Stimulated activated CD4-positive, alpha-beta T cell treated with anti-CD3 and anti-CD28 coated beads, TNF-alpha, amount 100 ng/mL, for 24 hours (primary cell): ENCODE measurements around the gene MCF2L.

ENCODE experiments used
- DNase-seq, 3 experiments: peaks; one replicate each; pipeline ENCODE4 v3.0.0-alpha.2; 2020; ENCODE audit warnings: low read depth in 3 of 3

Gene MCF2L

DNA sequence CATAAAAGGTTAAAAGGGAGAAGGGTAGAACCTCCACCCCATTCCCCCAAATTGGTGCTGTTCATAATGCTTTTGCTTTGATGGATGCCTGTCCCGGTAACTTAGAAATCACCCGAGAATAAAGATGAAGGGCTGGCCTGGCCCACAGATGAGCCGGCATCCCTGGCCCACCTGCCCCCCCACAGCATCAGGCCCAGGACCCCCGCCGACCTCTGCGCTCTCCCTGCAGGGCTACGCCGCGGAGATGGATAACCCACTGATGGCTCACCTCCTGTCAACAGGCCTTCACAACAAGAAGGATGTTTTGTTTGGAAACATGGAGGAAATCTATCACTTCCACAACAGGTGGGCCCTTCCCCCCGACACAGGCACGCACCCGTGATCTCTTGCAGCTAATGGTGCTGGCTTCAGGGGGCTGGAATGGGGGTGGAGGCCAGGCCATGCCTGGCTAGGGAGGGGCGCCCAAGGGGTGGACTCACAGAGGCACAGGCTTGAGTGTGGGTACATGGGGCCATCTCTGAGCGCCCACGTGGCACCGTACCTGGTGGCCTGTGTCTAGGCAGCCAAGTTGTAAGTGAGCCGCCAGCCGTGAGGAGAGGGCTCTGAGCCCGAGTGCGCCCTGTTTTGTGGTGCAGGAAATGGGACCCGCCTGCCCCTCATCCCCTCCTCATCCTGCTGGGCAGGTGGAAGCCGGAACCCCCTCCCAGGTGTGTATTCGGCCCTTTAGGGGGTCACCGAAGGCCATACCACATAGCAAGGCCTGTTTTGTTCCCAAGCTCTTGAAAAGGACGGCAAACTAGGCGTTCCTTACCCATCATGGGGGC is 113.4 kb downstream of the MCF2L start:
- DNase-seq: no peak

DNA sequence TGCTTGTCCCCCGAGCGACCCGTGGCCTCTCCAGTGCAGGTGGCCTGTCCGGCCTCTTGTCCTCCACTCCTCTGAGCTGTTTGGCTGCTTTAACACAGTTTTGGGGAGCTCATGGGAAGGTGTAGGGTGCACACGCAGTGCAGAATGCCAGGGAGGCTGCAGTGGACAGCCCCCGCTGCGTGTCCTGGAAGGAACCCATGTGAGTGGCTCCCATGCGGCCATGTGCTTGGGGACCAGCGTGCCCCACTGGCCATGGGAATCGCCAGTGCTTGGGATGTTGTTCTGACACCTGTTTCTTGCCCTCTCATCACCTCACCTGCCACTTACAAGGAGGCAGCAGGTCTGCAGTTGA is 114.0 kb downstream of the MCF2L start:
- no peak for DNase-seq

GRCh38 chr13:113083402-113084061 is 114.5 kb downstream of the MCF2L start:
- DNase-seq: no peak

- DNase-seq: no peak
Measured at GRCh38 chr13:113084094-113084942, 115.3 kb downstream of the MCF2L start.

DNA sequence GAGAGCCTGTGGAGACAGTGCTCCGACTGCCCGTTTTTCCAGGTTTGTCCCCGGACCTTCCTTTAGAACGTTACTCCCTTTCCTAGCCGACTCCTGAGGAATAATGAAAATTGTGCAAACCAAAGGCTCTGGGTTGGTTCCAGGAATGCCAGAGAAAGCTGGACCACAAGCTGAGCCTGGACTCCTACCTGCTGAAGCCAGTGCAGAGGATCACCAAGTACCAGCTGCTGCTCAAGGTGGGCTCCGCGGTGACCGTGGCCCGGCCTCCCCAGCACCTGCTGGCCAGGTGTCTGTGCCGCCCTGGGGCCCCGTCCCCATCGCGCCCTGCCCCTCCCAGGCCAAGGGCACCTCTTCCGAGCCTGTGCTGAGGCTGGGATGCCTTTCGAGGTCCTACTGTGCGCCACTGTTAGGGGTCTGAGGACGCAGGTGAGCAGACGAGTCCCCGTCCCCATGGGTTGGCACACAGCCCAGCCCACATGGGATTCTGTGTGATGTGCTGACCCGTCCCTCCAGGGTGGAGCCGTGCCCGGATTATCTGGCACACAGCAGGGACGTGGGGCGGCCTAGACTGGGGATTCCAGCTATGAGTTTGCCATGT is 116.0 kb downstream of the MCF2L start:
- DNase-seq: no peak

DNA sequence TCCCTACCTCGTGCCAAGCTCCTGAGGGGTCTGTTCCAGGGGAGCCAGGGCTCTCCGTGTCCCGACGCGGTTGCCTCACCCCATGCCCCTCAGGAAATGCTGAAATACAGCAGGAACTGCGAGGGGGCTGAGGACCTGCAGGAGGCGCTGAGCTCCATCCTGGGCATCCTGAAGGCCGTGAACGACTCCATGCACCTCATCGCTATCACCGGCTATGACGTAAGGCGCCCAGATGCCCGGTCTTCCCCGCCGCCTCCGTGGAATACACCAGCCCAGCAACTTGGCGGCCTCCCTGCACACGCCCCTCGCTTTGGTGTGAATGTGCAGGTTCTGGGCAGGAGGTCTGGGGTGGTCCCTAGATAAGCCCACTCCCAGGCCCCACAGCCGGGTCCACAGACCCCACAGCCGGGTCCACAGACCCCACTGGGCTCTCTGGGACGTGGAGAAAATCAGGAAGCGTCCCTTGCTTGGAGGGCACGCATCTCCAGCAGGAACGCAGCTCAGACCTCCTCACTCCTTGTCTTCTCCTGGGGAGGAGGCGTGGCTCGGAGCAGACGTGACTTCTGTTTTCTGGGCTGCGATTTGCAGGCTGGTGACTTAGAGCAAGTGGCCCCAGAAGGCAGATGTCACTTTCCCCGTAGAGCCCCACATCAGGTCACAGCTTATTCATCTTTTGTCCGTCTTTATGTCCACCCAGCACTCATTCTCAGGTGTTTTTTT is 117.2 kb downstream of the MCF2L start:
- no peak for DNase-seq

- DNase-seq: no peak
Measured at GRCh38 chr13:113086991-113087922, 118.2 kb downstream of the MCF2L start.

GRCh38 chr13:113087923-113088690 is 119.1 kb downstream of the MCF2L start:
- no peak for DNase-seq

- no peak for DNase-seq
Measured at GRCh38 chr13:113088691-113089020, 119.6 kb downstream of the MCF2L start.

DNA sequence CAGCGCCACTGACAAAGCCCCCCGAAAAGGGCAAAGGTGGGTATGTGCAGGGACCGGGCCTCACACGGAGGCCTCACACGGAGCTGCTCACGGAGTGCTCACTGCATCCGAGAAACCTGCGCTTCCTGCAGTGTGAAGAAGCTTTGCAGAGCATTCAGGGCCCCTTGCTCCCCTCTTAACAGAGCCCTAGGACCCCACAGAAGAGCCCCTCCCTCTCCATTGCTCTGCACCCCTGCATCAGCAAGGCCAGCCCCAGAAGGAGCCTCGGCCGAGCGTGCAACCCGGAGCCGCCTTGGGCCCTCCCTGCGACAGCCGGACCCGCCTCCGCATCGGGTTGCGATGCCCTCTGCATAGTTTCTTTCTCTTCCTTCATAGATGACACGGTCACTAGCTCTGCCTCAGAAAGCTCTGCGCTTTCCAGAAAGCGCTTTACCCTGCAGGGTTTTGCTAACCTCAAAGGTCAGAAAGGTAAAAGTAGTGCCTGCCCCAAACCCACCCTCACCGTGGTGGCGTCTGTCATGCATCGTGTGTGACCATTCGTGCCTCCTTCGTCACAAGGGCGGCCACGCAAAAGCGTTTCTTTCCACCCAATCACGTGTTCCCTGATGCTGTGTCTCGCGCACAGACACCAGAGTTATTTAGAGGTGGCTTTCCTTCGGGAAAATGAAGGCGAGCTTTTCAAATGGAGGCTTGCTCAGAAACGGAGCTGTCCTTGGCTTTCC is 120.8 kb downstream of the MCF2L start:
- no peak for DNase-seq

- DNase-seq: no peak
Measured at GRCh38 chr13:113090415-113090770, 121.4 kb downstream of the MCF2L start.

- no peak for DNase-seq
Measured at GRCh38 chr13:113090806-113091205, 121.8 kb downstream of the MCF2L start.

DNA sequence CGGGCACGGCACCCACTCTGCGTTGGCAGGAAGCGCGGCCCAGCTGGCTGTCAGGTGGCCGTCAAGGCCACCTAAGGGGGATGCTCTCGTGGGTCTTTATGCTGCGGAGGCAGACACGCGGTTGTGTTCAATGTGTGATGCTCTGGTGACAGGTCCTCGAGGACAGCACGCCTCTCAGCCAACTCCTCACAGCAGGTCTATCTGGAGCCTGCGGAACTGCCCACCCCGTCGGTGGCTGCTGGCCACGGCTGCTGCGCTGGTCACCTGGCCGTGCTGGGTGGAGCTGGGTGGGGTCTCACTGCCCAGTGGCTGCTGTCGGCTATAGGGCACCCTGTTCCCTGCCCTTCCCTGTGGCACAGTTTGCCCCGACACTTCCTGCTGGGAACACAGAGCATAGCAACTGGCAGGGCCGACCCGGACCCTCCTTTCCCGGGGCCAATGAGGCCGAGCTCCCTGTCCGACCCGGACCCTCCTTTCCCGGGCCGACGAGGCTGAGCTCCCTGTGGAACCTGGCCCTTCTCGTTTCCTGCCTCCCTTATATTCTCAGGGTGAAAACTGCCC is 122.3 kb downstream of the MCF2L start:
- no peak for DNase-seq

DNA sequence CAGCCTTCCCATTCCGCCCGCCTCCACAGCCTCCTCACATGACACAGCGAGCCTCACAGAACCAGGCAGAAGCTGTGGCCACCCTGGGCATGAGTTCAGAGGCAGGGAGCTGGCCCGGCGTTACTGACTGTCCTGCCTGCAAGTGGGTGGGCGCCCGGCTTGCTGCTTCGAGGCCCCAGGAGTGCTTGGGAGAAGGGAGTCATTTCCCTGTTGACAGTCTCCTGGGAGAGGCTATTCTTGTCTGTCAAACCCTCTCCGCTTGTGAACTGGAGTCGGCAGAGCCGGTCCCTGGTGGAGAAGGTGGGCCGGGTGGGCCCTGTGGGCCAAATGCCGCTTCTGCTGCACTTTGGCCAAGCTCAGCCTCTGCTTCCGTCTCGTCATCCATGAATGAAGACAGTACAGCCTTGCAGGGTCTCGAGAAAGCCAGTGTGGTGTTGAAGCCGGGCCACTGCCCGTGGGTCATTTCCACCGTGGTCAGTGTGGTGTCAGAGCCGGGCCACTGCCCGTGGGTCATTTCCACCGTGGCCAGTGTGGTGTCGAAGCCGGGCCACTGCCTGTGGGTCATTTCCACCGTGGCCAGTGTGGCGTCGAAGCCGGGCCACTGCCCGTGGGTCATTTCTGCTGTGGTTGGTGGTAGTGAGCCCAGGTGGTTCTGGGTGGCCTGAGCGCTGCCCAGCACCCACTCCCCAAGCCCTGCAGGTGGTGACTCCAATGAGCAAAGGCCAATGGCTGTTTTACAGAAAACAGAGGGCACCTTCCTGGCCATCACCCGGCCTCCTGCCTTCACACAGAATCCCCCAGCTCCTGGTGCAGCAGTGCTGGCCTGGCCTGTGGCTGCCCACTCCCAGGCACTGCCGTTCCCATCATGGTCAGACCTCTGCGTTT is 123.1 kb downstream of the MCF2L start:
- no peak for DNase-seq

GRCh38 chr13:113092776-113093579 is 124.0 kb downstream of the MCF2L start:
- DNase-seq: no peak

- DNase-seq: no peak
Measured at GRCh38 chr13:113093580-113094409, 124.8 kb downstream of the MCF2L start.
